HG03432 (cell line): ENCODE data around the gene HOXC5.

ENCODE experiments used
- ATAC-seq: cut with Tn5 transposase; IDR thresholded peaks from one replicate; pipeline ENCODE4 v1.9.1; 2021; ENCODE audit warnings: mild to moderate bottlenecking, moderate library complexity; ENCODE audit not compliant: unreplicated experiment

HOXC5 gene

DNA sequence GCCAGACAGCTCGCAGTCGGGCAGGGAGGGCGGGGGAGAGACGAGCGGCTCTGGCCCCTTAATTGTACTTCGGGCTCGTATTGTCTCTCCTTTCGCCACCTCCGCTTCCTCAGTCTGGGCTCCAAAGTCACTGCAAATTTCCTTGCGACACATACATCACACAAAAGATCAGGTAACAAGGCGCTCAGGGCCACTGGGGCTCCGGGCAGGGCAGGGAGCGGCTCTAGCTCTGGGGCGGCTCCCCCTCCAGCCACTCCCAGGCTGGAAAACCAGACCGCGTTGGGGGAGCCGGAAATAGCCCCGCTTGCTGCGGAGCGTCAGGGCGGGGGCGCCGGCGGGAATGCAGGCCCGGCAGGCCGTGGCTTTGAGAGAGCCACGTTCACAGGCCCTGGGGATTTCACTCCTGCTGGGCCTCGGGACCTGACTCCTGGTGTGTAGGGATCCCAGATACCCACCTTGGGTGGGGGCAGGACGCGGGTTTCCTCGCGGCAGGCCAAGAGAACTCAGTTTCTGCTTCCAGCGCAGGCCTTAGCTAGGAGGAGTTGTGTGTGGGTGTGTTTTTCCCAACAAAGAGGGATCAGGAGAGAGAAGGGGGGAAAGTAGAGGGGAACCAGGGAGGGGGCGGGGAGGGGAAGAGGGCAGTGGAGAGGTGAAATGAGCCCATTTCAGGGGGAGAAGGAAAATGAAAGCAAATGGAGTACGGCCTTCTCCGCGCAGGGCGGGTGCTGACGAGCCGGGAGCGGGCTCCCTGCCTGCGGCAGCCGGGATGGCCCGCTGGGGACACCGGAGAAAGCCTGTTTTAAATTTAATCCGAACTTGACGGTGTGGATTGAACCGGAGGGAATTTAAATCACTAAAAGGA lies 37.2 kb upstream of the HOXC5 start:
- ATAC-seq, result no peak

DNA sequence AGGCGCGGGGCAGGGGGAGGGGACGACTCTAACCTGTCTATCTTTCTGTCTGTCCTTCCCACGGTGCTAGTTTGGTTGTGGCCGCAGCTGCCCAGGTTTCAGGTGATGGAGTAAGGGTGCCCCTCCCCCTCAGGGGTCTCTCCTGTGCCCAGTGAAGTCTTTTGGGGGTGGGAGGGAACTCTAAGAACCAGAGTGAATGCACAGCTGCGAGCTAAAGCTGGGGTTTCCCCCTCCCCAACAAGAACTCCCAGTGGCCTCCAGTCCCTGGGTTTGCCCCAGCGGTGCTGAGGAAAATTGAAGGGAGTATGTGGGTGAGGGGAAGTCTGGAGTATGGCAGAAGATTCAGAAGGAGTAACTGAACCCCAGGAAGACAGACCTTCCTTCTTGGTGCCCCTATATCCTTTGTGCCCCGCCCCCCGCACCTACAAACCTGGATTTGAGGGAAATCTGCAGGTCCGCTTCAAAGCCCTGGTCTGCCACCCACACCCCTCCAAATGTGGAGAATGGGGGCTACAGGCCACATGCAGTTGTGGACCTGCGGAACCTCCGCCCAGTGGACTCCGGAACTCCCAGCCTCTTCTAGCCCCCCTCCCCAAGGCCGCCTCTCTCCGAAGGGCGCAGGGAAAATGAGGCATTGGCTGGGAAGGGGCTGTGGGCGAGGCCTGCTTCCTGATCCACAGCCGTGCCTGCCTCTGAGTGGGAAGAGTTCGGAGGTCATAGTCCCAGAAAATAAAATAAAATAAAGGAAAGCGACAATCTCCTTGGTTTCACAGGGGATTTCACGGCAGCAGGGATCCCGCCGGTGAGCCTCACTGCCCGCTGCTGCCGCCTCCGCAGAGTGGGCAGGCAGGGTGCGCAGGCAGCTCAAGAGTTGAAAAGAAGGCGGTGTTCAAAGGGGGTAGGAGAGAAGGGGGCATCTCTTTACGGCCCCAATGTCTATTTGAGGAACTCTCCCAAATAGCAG lies 36.3 kb upstream of the HOXC5 start:
- no peak for ATAC-seq

DNA sequence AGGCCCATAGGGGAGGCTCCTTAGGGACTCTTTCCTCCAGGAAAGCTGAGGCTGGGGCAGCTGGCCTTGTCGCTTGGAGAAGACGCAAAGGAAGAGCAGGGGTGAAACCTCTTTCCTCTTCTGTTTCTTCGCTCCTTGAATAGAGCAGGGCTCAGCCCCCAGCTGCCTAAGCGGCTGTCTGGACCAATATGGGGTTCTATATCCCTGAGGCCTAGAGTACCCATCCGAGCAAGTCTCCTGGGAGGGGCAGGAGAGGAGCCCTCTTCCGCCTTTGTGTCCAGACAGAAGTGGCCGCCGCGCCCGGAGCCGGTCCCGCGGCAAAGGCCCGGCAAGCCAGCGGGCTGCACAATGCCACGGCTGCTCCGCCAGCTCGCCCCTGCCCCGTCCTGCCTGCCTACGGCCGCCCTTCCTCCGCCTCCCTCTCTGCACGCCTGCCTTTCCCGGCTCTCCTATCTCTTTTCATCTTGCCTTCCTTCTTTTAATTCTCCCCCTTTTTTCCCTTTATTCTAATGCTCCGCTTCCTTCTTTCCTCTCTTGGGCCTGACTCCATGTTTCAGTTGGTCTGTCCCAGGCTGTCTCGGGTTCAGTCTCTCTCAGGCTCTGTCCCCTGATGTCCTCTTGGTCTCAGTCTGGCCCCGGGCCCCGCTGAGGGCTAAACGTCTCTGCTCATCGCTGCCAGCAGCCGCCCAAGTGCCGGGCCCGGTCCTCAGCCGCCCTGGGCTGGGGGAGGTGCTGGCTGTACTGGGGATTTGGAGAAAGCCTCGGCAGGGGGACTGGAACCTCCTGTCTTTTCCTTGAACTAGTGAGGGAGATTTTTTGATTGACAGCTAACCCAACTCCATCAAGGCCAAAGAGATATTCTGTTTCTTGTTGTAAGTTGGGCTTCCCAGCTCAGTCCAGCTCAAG lies 35.4 kb upstream of the HOXC5 start:
- no peak for ATAC-seq

DNA sequence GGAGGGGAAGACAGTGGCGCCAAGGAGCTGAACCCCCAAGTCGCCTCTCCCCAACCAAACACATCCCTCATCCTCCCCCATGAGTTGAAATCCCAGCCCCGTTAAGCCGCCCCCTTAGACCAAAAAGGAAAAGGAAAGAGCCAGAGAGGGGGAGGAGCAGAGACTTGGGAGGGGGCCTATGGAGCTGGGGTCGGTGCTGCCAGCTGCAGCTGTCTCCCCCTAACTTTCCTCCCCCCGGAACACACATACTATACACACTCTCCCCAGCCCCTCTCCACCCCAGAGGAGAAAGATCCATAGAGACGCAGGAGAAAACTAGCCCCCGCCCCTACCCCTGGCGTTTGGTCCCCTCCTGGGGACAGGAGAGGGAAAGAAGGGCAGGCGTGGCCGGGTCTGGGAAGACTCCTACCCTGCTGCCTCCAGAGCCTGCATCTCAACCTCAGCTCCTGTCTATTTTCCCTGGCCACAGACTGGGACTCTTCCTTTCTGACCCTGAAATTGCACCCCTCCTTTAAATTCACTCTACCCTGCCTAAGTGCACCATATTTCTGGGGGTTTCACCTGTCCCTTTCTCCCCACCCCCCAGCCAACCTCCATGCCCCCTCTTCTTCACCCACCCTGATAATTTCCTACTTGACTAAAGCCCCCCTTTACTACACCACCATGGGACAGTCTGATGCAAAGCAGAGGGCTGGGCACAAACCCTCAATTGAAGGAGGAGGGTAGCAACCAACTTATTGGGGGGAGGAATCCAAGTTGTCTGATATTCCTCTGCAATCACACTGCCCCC lies 34.5 kb upstream of the HOXC5 start:
- no peak for ATAC-seq

DNA sequence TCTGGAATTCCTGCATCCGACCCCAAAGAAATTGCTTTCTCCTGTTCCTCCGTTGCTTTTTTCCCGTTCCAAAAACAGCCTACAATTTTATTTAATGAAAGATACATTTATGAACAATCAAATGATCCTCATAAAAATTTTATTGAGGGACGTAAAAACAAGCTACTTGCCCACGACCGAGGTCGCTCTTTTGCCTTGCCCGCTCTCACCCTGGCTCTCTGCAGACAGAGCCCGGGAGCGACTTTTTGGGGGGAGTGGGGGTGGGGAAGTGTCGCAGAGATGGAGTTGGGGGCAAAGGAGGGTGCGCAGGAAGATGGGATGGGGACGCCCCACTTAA lies 34.0 kb upstream of the HOXC5 start:
- no peak for ATAC-seq

DNA sequence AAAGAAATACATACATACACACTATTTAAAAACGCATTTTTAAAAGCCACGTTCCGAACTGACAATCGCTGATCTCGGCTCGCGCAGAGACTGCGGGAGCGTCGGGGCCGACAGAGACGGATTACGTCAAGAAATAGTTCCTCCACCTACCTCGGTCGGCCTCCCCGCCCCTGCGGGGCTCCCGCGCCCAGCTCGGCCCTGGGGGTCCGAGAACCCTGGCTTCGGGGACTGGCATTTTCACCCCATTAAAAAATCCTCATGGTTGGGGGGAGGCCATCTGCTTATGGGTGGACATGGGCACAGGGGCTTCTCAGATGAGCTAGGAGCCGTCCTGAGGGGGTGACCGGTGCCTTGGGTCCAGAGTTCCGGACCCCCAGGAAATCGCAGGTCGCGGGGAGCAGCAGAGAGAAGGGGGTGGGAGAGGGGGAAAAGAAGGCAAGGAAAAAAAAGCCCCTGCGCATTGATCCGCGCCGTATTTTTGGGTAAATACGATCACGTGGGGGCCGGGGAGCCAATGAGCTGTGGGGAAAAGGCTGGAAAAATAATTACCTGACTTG lies 33.2 kb upstream of the HOXC5 start:
- no peak for ATAC-seq

DNA sequence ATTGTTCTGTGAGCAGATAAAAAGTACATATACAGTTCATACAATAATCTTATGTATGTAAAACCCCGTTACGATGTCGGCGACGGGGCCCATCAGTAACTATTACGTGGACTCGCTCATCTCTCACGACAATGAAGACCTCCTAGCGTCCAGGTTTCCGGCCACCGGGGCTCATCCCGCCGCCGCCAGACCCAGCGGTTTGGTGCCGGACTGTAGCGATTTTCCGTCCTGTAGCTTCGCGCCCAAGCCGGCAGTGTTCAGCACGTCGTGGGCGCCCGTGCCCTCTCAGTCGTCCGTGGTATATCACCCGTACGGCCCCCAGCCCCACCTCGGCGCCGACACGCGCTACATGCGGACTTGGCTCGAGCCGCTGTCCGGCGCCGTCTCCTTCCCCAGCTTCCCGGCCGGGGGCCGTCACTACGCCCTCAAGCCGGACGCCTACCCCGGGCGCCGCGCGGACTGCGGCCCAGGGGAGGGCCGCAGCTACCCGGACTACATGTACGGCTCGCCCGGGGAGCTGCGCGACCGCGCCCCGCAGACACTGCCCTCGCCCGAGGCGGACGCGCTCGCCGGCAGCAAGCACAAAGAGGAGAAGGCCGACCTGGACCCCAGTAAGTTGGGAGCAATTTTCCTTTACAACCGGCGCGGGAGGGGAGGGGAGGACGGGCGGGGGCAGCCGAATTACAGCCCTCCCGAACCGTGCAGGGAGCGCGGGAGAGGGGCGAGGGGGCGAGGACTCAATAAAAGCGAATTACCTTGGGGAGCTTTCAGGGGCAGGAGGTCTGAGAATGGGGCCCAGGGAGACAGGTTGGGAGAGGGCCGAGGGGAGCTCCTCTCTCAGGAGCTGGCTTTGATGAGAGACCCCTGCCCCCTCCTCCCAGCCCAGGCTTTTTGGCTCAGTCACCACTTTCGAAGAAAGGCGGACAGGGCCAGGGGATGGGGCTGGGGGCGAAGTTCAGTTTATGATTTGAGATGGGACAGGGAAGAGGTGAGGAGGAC lies 32.4 kb upstream of the HOXC5 start, which contains the start of gene HOXC9:
HOXC9 (plus strand) TSS at position 46 of the 999 bp plus-strand sequence; CDS start at position 74, 28 bp downstream.
- ATAC-seq, result no peak

DNA sequence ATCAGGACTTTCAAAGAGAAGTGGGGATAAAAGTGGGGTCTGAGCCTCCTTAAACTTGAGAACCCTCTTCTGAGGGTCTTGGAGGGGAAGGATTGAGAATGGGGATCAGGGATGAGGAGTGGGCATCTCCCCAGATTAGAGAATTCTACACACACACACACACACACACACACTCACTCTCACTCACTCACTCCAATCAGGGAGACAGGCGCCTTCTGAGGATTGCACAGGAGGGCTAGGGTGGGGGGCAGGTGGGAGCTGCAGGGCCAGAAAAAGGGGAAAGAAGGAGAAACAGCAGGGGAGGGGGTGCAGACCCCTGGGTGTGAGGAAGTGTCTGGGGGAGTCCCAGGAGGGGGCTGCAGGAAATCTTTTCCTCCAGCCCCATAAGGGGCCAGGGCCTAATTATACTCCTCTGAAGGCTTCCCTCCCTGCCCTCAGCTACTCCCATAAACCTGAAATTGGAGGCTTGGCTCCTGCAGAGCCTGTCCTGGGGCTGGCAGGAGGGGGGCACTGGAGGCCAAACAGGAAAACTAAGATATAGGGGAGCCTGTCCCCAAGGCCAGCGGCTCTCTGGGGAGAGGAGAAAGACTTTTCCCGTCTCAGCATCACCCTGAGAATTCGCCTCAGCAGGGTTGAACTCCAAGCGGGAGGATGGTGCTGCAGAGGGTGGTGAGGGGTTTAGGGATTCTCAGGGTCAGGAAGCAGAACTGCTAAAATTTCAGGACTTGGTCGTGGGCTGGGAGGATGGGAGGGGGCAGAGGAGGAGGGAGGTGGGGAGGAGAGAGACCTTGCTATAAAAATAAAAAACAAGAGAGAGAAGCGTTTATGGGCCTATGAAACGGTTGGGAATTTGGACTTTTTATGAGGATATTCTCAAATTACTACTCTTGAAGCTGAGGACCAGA lies 31.3 kb upstream of the HOXC5 start:
- no peak for ATAC-seq

DNA sequence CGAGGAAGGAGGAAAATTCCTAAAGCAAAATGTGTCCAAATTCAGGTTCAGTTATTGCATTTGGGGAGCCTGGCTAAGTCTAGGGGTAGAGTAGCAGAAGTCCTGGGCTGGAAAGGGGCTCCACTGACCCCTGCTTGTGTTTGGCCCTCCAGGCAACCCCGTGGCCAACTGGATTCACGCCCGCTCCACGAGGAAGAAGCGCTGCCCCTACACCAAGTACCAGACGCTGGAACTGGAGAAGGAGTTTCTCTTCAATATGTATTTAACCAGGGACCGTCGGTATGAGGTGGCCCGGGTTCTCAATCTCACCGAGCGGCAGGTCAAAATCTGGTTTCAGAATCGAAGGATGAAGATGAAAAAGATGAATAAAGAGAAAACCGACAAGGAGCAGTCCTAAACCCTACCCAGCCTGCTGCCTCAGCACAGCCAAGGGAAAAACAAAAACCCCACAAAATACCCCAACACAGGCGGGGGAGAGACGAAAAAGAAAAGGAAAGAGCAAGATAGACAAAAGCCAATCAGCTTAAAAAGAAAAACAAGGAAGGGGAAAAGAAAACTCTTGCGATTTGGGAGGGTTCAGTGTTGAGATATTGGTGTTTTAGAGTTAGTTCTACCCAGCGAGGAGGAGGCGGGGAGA lies 30.5 kb upstream of the HOXC5 start:
- ATAC-seq, result no peak

DNA sequence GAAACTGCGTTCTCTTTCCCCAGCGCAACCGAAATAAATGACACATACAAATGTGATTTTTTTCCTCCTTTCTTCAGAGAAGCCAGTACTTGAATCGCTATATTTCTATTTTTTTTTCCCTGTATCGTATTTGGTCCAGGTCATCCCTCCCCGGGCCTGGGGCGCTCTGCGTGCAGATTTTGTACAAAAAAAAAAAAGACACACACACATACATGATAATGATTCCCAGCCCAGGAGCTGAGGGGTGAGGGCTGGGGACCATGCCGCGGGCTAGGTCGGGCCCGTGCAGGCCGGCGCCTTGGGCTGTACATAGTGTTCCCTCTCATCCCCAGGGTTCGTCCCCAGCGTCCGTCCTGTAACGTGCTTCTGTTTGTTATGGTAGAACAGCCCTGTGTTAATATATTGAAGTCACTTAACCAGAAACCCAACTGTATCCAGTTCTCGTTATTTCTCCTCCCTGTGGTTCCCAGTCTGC lies 29.9 kb upstream of the HOXC5 start:
- ATAC-seq, result no peak

DNA sequence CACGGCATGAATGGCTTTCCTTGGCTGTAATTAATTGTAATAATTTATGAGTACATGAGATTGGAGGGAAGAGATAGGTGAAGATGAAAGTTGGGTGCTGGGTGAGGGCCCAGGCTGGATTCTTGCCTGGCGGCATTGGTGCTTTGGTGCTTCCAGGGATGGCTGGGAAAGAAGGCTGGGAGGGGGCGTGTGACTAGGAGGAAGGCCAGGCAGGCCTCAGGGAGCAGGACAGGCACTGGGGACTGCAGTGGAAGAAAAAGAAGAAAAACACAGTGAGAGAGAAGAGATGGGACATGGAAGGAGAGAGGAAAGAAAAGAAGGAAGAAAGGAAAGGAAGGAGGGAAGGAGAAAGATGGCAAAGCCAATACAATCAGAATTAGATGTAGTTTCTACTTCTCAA lies 29.2 kb upstream of the HOXC5 start:
- ATAC-seq, result no peak

DNA sequence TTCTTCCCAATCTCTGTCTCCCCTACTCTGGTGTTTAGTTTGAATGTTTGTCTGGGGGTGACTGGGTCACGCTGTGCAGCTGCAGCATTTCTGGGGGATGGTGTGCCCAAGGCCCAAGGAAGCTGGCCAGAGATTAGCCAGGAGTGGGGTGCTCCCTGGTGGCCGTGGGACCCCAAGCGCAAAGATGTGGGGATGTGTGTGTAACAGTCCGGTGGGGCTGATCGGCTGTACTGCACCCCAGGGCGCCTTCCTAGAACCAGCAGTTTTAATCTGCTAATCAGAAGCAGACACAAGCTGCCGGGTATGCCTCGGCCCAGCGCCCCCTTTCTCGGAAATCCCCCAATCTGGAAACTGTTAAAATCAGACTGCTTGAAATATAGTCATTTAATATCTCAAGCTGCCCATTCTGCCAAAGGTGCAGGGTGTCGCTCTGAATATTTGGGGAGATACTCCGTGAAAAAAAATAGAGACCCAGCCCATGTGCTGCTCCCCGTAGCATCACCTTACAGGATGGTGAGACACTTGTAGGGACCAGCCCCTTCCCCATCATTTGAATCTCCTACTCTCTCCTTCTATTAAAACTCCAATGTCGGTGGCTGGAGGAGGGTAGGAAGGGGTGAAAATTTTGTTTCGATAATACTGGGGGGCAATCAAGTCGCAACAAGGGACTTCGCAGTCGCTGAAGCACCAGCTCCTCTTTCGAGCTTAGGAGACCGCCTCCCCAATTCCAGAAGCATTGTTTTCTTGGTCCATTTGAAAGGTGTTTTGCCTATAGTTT lies 28.6 kb upstream of the HOXC5 start:
- no peak for ATAC-seq

DNA sequence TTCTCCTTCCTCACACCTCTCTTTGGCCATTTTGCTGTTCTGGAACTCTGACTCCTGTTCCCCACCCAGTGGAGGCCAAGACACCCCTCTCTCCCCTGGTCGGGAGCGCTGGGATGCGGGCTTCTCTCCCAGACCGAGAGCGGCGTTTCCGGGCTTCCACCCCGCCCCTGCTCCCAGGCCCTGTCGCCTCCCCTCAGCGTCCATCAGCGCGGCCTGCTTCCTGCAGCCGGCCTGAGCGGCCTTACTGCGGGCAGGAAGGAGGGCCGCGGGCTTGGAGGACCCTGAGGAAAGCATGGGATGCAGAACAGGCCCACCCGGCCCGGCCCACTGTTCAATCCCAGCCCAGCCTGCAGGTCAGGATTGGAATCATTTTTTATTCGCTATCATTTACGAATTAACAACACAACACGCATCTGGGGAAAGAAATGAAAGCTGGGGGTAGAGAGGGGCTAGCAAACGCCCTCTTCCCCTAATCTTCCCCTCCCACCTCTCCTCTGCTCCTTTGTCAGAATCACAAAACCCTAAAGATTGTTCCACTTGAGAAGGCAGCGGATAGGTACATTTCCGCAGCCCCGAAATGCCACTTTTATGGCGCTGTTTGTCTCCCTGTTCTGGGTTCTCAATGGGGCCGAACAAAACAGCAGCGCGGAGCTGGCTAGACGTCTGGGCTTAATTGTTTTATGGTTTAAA lies 27.9 kb upstream of the HOXC5 start:
- no peak for ATAC-seq

DNA sequence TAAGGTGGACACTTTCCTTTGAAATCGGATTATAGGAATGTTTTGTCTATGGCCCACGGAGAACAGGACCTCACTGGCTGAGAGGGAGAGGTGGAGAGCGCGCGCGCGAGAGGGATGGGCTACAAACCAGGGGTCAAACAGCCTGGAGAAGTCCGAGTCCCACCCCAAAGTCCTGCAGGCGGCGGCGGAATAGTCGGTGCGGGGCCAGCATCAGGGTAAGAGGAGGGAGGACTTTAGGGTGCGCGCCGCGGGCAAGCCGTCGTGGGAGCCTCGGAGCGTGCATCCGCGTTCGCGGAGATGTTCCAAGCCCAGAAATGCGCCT lies 27.4 kb upstream of the HOXC5 start:
- no peak for ATAC-seq

DNA sequence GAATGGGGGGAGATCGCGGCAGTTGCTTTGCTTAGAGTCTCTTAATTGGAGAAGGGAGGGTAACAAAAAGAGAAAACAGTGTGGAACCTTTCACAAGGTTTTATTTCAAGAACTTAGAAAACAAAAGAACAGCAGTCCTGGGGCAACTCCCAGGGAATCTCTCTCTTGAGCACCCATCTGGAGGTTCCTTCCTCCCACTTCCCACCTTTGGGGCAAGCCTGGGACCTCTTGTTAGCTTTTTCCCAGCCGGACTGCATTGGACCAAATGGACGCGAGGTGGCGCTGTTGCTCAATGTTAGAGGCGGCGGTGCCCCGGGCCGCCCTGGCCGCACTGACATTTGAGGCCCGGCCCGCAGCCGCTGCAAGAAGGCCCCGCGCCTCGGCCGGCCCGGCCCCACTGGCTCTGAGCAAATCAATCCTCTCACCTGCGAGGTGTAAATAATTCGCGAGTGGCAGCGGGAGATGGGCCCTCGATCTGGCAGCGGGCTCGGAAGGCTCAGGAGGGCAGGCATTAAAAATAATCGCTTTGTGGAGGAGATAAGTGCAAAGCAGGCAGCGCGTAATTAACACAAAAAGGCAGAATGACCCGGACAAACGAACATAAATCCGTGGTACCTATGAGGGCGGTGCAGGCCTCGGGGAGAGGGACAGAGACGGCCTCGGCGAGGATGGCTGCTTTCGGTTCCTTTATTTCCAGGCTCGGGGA lies 26.8 kb upstream of the HOXC5 start:
- ATAC-seq, result peak; percentile 80
